ENCODE data around the gene TWF2. TPM values are rescaled to one million over a fixed set of nuclear protein-coding genes. Genes with fewer than 3 reads are reported as not detected.

TWF2 gene
- total RNA-seq, 6 donors from 2014 or later: 31.9 to 83.5 (median 66.6) TPM

GRCh38 chr3:52240059-52240885, 1.3 kb upstream of the TWF2 start:
- Histone ChIP-seq H3K36me3 (no peaks in the 10 kb centered on the region), H3K9me3 (no peaks in the 10 kb centered on the region), H3K27ac (peak overlapping the region; percentile 16 to 95 (median 90)), H3K27me3 (no peaks in the 10 kb centered on the region), H3K4me1 (peaks cover 43 to 62% (median 54%) of the 10 kb centered on the region in 4 donors), H3K4me3 (peak overlapping the region in 3 of 4 donors; percentile 82 to 99 (median 85))
- peak in 1 of 2 donors; percentile 41 for ATAC-seq (ENCODE audit: low FRiP score in 2 of 2)
- peak in 1 of 2 donors; percentile 73 for DNase-seq
- TF ChIP-seq POLR2AphosphoS5 (IDR thresholded peaks at IDR 0.05): no peak
- 100% methylated on average over 1 of the region's 1 CpG for WGBS, 2 donors

- peak in 1 of 2 donors; percentile 28 for DNase-seq
- Histone ChIP-seq H3K27ac (peak overlapping the region; percentile 79 to 95 (median 92)), H3K36me3 (peaks cover 0 to 16% (median 13%) of the 10 kb centered on the region in 4 donors), H3K27me3 (no peaks in the 10 kb centered on the region), H3K4me1 (peaks cover 30 to 52% (median 42%) of the 10 kb centered on the region in 4 donors), H3K4me3 (peak overlapping the region; percentile 82 to 99 (median 90)), H3K9me3 (no peaks in the 10 kb centered on the region)
- TF ChIP-seq POLR2A (IDR thresholded peaks at IDR 0.05) (no peak), POLR2AphosphoS5 (IDR thresholded peaks at IDR 0.05) (no peak), EP300 (IDR thresholded peaks at IDR 0.05) (no peak), CTCF (IDR thresholded peaks at IDR 0.05) (no peak)
- ATAC-seq (ENCODE audit: low FRiP score in 2 of 2): peak; percentile 0 to 5
- 14 to 23% methylated on average over 5 to 11 of the region's 11 CpGs for WGBS, 2 donors
These were observed 681 bp downstream of the TWF2 start for GRCh38 chr3:52238193-52238760.

GRCh38 chr3:52237657-52238172, 1.2 kb downstream of the TWF2 start:
- Histone ChIP-seq H3K27me3 (no peaks in the 10 kb centered on the region), H3K9me3 (no peaks in the 10 kb centered on the region), H3K4me1 (peaks cover 30 to 57% (median 42%) of the 10 kb centered on the region in 4 donors), H3K27ac (peak overlapping the region; percentile 79 to 95 (median 92)), H3K4me3 (peak overlapping the region; percentile 23 to 99 (median 84)), H3K36me3 (peaks cover 0 to 22% (median 16%) of the 10 kb centered on the region in 4 donors)
- peak in 1 of 2 donors; percentile 11 for TF ChIP-seq POLR2AphosphoS5 (IDR thresholded peaks at IDR 0.05)
- TF ChIP-seq EP300 (IDR thresholded peaks at IDR 0.05): no peak
- peak in 1 of 6 experiments; percentile 4 for TF ChIP-seq CTCF (IDR thresholded peaks at IDR 0.05)
- TF ChIP-seq POLR2A (IDR thresholded peaks at IDR 0.05): no peak
- WGBS, 2 donors: 3 to 24% methylated on average over 3 to 6 of the region's 8 CpGs
- DNase-seq: peak; percentile 88 to 90
- ATAC-seq (ENCODE audit: low FRiP score in 2 of 2): peak; percentile 81 to 86

GRCh38 chr3:52237006-52237656, 1.8 kb downstream of the TWF2 start:
- no peak for ATAC-seq (ENCODE audit: low FRiP score in 2 of 2)

More at GRCh38 chr3:52237006-52237656, 1.8 kb downstream of the TWF2 start:
- H3K4me1 ChIP-seq: peaks cover 30 to 57% (median 42%) of the 10 kb centered on the region in 4 donors
- 80 to 89% methylated on average over 5 to 6 of the region's 6 CpGs for WGBS, 2 donors
- H3K27me3 ChIP-seq: no peaks in the 10 kb centered on the region
- peak in 1 of 2 donors; percentile 20 for DNase-seq
- peaks cover 0 to 27% (median 19%) of the 10 kb centered on the region in 4 donors for H3K36me3 ChIP-seq
- no peak for TF ChIP-seq POLR2AphosphoS5 (IDR thresholded peaks at IDR 0.05)
- no peak for TF ChIP-seq POLR2A (IDR thresholded peaks at IDR 0.05)
- TF ChIP-seq CTCF (IDR thresholded peaks at IDR 0.05): no peak
- TF ChIP-seq EP300 (IDR thresholded peaks at IDR 0.05): no peak
- H3K9me3 ChIP-seq: no peaks in the 10 kb centered on the region
- peak overlapping the region in 2 of 4 donors; percentile 85 to 99 for H3K4me3 ChIP-seq
- H3K27ac ChIP-seq: peak overlapping the region; percentile 79 to 95 (median 92)

Data from upper lobe of left lung (tissue), 6 donors.